Measurements from ENCODE around the gene RPP21.

RPP21 gene

GRCh38 chr6:30344868-30345671 lies at the start of gene RPP21:
TSS of gene RPP21 (plus strand) at chr6:30345156. CDS start at chr6:30345172, 16 bp downstream.
- DNase-seq, result peak; percentile 94

GRCh38 chr6:30295837-30296236 lies 49.1 kb upstream of the RPP21 start:
- no peak for DNase-seq

GRCh38 chr6:30304002-30304401 lies 41.0 kb upstream of the RPP21 start:
- no peak for DNase-seq

- DNase-seq, result peak; percentile 5
Measured at GRCh38 chr6:30311101-30311500, 33.9 kb upstream of the RPP21 start.

GRCh38 chr6:30311671-30312070 lies 33.3 kb upstream of the RPP21 start:
- DNase-seq, result no peak

- no peak for DNase-seq
Measured at GRCh38 chr6:30312266-30312665, 32.7 kb upstream of the RPP21 start.

- DNase-seq, result no peak
Measured at GRCh38 chr6:30312676-30313321, 32.2 kb upstream of the RPP21 start.

- DNase-seq, result no peak
Measured at GRCh38 chr6:30315156-30315555, 29.8 kb upstream of the RPP21 start.

GRCh38 chr6:30317913-30318589 lies 26.9 kb upstream of the RPP21 start:
- DNase-seq, result no peak

GRCh38 chr6:30319146-30319835 lies 25.7 kb upstream of the RPP21 start:
- no peak for DNase-seq

- no peak for DNase-seq
Measured at GRCh38 chr6:30321692-30322388, 23.1 kb upstream of the RPP21 start.

- no peak for DNase-seq
Measured at GRCh38 chr6:30322527-30323501, 22.1 kb upstream of the RPP21 start.

GRCh38 chr6:30323806-30324205 lies 21.1 kb upstream of the RPP21 start:
- no peak for DNase-seq

GRCh38 chr6:30325150-30325872 lies 19.6 kb upstream of the RPP21 start:
- no peak for DNase-seq

- DNase-seq, result no peak
Measured at GRCh38 chr6:30325873-30326525, 19.0 kb upstream of the RPP21 start.

GRCh38 chr6:30326526-30327231 lies 18.3 kb upstream of the RPP21 start, which contains the start of gene TRIM39:
TSS of gene TRIM39 (plus strand) at chr6:30326927. CDS start at chr6:30329318, 2,391 bp downstream.
- peak; percentile 95 for DNase-seq

- DNase-seq, result no peak
Measured at GRCh38 chr6:30327232-30327746, 17.7 kb upstream of the RPP21 start.

GRCh38 chr6:30328397-30328796 lies 16.6 kb upstream of the RPP21 start:
- no peak for DNase-seq

GRCh38 chr6:30329331-30329730 lies 15.6 kb upstream of the RPP21 start:
- no peak for DNase-seq
